Calu3 (cell line): Measurements from ENCODE around the gene ILF2. TPM values are rescaled to one million over a fixed set of nuclear protein-coding genes. Genes with fewer than 3 reads are reported as not detected.

Experiments
- BruUV-seq: library from RNA; stranded (reverse); fragments of 400-500 nt; replicated peaks from 2 replicates; lab custom pipeline; 2021; lab: Mats Ljungman, UMichigan
- CTCF ChIA-PET: fragments of 300-600 bp; sonication (Branson Sonifier 250); formaldehyde crosslinking; loops from one replicate; lab custom pipeline; 2022; ENCODE audit warnings: antibody characterized with exemption; lab: Charles Lee
- DNase-seq: peaks from one replicate; pipeline ENCODE4 v3.0.0; 2022
- H3K27ac Mint-ChIP-seq: one replicate; pipeline ENCODE4 v1.8.0; 2022; ENCODE audit warnings: mixed read lengths; ENCODE audit not compliant: unreplicated experiment
- H3K27me3 Mint-ChIP-seq: one replicate; pipeline ENCODE4 v1.8.0; 2022; ENCODE audit warnings: mixed read lengths; ENCODE audit not compliant: unreplicated experiment
- H3K36me3 Mint-ChIP-seq: one replicate; pipeline ENCODE4 v1.8.0; 2022; ENCODE audit warnings: mild to moderate bottlenecking, moderate library complexity, mixed read lengths; ENCODE audit not compliant: insufficient read depth, unreplicated experiment
- H3K4me1 Mint-ChIP-seq: one replicate; pipeline ENCODE4 v1.8.0; 2022; ENCODE audit warnings: mild to moderate bottlenecking, low read depth, mixed read lengths; ENCODE audit not compliant: unreplicated experiment
- H3K4me3 Mint-ChIP-seq: one replicate; pipeline ENCODE4 v1.8.0; 2022; ENCODE audit warnings: mild to moderate bottlenecking, low read depth, moderate library complexity, mixed read lengths; ENCODE audit not compliant: unreplicated experiment
- H3K9me3 Mint-ChIP-seq: one replicate; pipeline ENCODE4 v1.8.0; 2022; ENCODE audit warnings: low read depth, mixed read lengths; ENCODE audit not compliant: unreplicated experiment
- CTCF ChIP-seq: fragments of 200-600 bp; IDR thresholded peaks from one replicate; pipeline ENCODE4 v1.8.0; 2022; ENCODE audit warnings: antibody characterized with exemption; ENCODE audit not compliant: unreplicated experiment
- intact Hi-C: fragments of 100-400 bp; cut with micrococcal nuclease; formaldehyde crosslinking; loops from one replicate; pipeline ENCODE4 v1.10.0; 2022; ENCODE audit not compliant: unreplicated experiment
- total RNA-seq: library from RNA; stranded (reverse); gene quantifications from 2 replicates; pipeline ENCODE4 v1.2.3, GENCODE V29; 2022

ILF2 gene
- total RNA-seq, 1 experiment from 2014 or later: 292 TPM

GRCh38 chr1:153614906-153615305 lies 55.9 kb downstream of the ILF2 start:
- CTCF ChIA-PET: interaction anchor here (0.8 to 9.3 kb wide), 5 partner anchors 8 to 44 kb away, joined by 3 to 99 read pairs (median 14); partner anchors contain the start of genes CHTOP, S100A1 and S100A13
- no peak for DNase-seq
- H3K4me3 Mint-ChIP-seq: peak overlapping the region; percentile 22
- intact Hi-C loops: no loop called here
- H3K36me3 Mint-ChIP-seq: peaks cover 73% of the 10 kb centered on the region
- no TSS peak for BruUV-seq
- no peak for TF ChIP-seq CTCF
- no peaks in the 10 kb centered on the region for H3K9me3 Mint-ChIP-seq
- no peaks in the 10 kb centered on the region for H3K27me3 Mint-ChIP-seq
- peaks cover 69% of the 10 kb centered on the region for H3K4me1 Mint-ChIP-seq
- H3K27ac Mint-ChIP-seq: peak overlapping the region; percentile 28

- no peaks in the 10 kb centered on the region for H3K27me3 Mint-ChIP-seq
- peak overlapping the region; percentile 28 for H3K27ac Mint-ChIP-seq
- intact Hi-C loops: no loop called here
- no TSS peak for BruUV-seq
- H3K4me3 Mint-ChIP-seq: peak overlapping the region; percentile 22
- peaks cover 74% of the 10 kb centered on the region for H3K36me3 Mint-ChIP-seq
- TF ChIP-seq CTCF: no peak
- peaks cover 75% of the 10 kb centered on the region for H3K4me1 Mint-ChIP-seq
- H3K9me3 Mint-ChIP-seq: no peaks in the 10 kb centered on the region
- DNase-seq: no peak
- CTCF ChIA-PET: interaction anchor here (0.8 to 9.3 kb wide), 4 partner anchors 8 to 44 kb away, joined by 3 to 99 read pairs (median 14); partner anchors contain the start of genes S100A1 and S100A13
These were observed 56.4 kb downstream of the ILF2 start for GRCh38 chr1:153614189-153614900.

GRCh38 chr1:153613406-153613805 lies 57.4 kb downstream of the ILF2 start:
- intact Hi-C loops: no loop called here
- Mint-ChIP-seq H3K4me3 (peak overlapping the region; percentile 90), H3K36me3 (peaks cover 83% of the 10 kb centered on the region), H3K9me3 (no peaks in the 10 kb centered on the region), H3K4me1 (peaks cover 84% of the 10 kb centered on the region), H3K27me3 (no peaks in the 10 kb centered on the region), H3K27ac (peak overlapping the region; percentile 71)
- CTCF ChIA-PET: interaction anchor here (0.9 to 9.3 kb wide), 8 partner anchors 14 to 73 kb away, joined by 3 to 99 read pairs (median 8); partner anchors contain the start of genes CHTOP, S100A1, S100A13 and S100A5
- TF ChIP-seq CTCF: no peak
- no peak for DNase-seq
- no TSS peak for BruUV-seq

GRCh38 chr1:153612755-153613331 lies 58.0 kb downstream of the ILF2 start, which contains the start of gene S100A16:
Gene S100A16, minus strand, starts transcription at chr1:153613137. Its CDS starts 4,986 bp downstream, at chr1:153608151.
- DNase-seq: peak; percentile 88
- CTCF ChIA-PET: interaction anchor here (0.6 to 9.3 kb wide), 13 partner anchors 15 to 374 kb away, joined by 3 to 99 read pairs (median 4); partner anchors contain the start of genes CHTOP, S100A1, S100A13 and S100A5
- intact Hi-C loops: no loop called here
- H3K36me3 Mint-ChIP-seq: peaks cover 89% of the 10 kb centered on the region
- H3K27me3 Mint-ChIP-seq: no peaks in the 10 kb centered on the region
- H3K9me3 Mint-ChIP-seq: no peaks in the 10 kb centered on the region
- peak within 1 kb of the TSS; percentile 71 for H3K27ac Mint-ChIP-seq
- BruUV-seq: no TSS peak
- H3K4me1 Mint-ChIP-seq: peaks cover 84% of the 10 kb centered on the region
- no peak for TF ChIP-seq CTCF
- H3K4me3 Mint-ChIP-seq: peak within 1 kb of the TSS; percentile 90
